HG03196 (cell line): ENCODE measurements around the gene PLAC1.

Experiments
- ATAC-seq: cut with Tn5 transposase; IDR thresholded peaks from one replicate; pipeline ENCODE4 v1.9.1; 2021; ENCODE audit not compliant: unreplicated experiment

PLAC1 gene

GRCh38 chrX:134544513-134545151 lies 113.6 kb downstream of the PLAC1 start:
- ATAC-seq, result no peak

- ATAC-seq, result no peak
Measured at GRCh38 chrX:134544135-134544512, 114.1 kb downstream of the PLAC1 start.

GRCh38 chrX:134543288-134543687 lies 115.0 kb downstream of the PLAC1 start:
- ATAC-seq, result no peak

GRCh38 chrX:134542485-134542884 lies 115.8 kb downstream of the PLAC1 start:
- ATAC-seq, result no peak

- no peak for ATAC-seq
Measured at GRCh38 chrX:134541906-134542305, 116.4 kb downstream of the PLAC1 start.

GRCh38 chrX:134538316-134538715 lies 120.0 kb downstream of the PLAC1 start:
- no peak for ATAC-seq

- no peak for ATAC-seq
Measured at GRCh38 chrX:134537179-134537955, 120.9 kb downstream of the PLAC1 start.

GRCh38 chrX:134533952-134534351 lies 124.3 kb downstream of the PLAC1 start:
- ATAC-seq, result no peak

- ATAC-seq, result no peak
Measured at GRCh38 chrX:134533352-134533751, 124.9 kb downstream of the PLAC1 start.

- ATAC-seq, result no peak
Measured at GRCh38 chrX:134530845-134531244, 127.4 kb downstream of the PLAC1 start.

GRCh38 chrX:134529481-134529880 lies 128.8 kb downstream of the PLAC1 start:
- ATAC-seq, result no peak

- no peak for ATAC-seq
Measured at GRCh38 chrX:134528960-134529359, 129.3 kb downstream of the PLAC1 start.

GRCh38 chrX:134526399-134526798 lies 131.9 kb downstream of the PLAC1 start:
- ATAC-seq, result no peak

GRCh38 chrX:134525086-134525792 lies 133.0 kb downstream of the PLAC1 start:
- no peak for ATAC-seq

GRCh38 chrX:134524181-134524580 lies 134.1 kb downstream of the PLAC1 start:
- ATAC-seq, result no peak

- ATAC-seq, result no peak
Measured at GRCh38 chrX:134520860-134521390, 137.3 kb downstream of the PLAC1 start.
